Measurements from ENCODE around the gene PLK1.
"Not testable (repeated sequence)": the region's sequence is repeated elsewhere in the genome, so short reads cannot be mapped to it uniquely, and the experiment has no call there.

PLK1 gene

DNA sequence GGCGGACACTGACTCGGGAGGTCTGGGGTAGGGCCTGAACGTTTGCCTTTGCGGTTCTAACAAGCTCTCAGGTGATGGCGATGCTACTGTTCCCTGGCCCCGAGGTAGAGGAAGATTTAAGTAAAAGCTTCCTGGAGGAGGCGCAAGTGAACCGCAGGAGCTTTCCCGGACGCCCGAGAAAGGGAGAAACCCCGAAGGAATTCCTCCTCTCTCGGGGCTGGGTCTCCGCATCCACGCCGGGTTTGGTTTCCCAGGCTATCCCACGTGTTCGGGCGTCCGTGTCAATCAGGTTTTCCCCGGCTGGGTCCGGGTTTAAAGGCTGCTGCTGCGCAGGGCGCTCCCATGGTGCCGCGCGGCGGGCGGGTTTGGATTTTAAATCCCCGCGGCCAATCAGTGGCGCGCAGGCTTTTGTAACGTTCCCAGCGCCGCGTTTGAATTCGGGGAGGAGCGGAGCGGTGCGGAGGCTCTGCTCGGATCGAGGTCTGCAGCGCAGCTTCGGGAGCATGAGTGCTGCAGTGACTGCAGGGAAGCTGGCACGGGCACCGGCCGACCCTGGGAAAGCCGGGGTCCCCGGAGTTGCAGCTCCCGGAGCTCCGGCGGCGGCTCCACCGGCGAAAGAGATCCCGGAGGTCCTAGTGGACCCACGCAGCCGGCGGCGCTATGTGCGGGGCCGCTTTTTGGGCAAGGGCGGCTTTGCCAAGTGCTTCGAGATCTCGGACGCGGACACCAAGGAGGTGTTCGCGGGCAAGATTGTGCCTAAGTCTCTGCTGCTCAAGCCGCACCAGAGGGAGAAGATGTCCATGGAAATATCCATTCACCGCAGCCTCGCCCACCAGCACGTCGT is at the start of gene PLK1:
TSS of gene PLK1 (plus strand) at position 460 of the 844 bp plus-strand sequence. CDS start at position 504, 44 bp downstream.
- Histone ChIP-seq H3K27me3 (ENCODE audit: control insufficient read depth, insufficient read depth, low read length) (no peaks in the 10 kb centered on the region), H3K4me1 (ENCODE audit: control insufficient read depth, insufficient read depth, low read length) (peaks cover 5% of the 10 kb centered on the region), H3K4me3 (ENCODE audit: low read length) (peak within 1 kb of the TSS; percentile 71), H3K9ac (ENCODE audit: low read length) (no peak within 1 kb of the TSS), H3K36me3 (ENCODE audit: control insufficient read depth, insufficient read depth, low read length) (peaks cover 16% of the 10 kb centered on the region), H3K27ac (ENCODE audit: low read depth, low read length) (no peak within 1 kb of the TSS)

DNA sequence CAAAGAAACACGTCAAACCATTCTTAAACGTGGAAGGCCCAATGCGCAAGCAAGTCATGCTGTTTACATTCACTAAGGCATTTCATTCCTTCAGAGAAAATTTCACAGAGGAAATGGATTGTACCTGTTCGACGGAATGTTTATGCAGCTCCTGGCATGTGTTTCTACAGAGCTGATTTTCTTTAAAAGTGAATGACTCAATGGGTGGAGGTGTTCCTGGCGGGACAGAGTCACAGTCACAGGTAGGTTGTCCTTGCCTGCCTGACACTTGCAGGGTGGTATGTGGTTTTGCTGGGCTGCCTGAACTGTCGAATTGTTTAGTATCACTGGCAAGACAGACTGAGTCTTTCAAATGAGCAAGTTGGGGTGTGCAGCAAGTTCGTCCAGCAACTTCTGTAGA is 49.2 kb upstream of the PLK1 start:
- Histone ChIP-seq H3K4me1 (ENCODE audit: control insufficient read depth, insufficient read depth, low read length) (no peaks in the 10 kb centered on the region), H3K4me3 (ENCODE audit: low read length) (no peak overlapping the region), H3K9ac (ENCODE audit: low read length) (no peak overlapping the region), H3K36me3 (ENCODE audit: control insufficient read depth, insufficient read depth, low read length) (peaks cover 15% of the 10 kb centered on the region), H3K27me3 (ENCODE audit: control insufficient read depth, insufficient read depth, low read length) (no peaks in the 10 kb centered on the region), H3K27ac (ENCODE audit: low read depth, low read length) (no peak overlapping the region)

DNA sequence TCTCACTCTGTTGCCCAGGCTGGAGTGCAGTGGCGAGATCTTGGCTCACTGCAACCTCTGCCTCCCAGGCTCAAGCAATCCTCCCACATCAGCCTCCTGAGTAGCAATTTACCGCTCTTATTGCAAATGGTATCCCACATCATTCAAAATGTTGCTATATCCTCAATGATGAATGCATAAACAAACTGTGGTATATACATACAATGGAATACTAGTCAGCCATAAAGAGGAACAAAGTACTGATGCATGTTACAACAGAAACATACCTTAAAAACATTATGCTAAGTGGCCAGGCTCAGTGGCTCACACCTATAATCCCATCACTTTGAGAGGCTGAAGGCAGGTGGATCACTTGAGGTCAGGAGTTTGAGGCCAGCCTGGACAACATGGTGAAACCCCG is 46.8 kb upstream of the PLK1 start:
- H3K27ac ChIP-seq (ENCODE audit: low read depth, low read length); H3K4me3 ChIP-seq (ENCODE audit: low read length); H3K4me1 ChIP-seq (ENCODE audit: control insufficient read depth, insufficient read depth, low read length); H3K9ac ChIP-seq (ENCODE audit: low read length); H3K27me3 ChIP-seq (ENCODE audit: control insufficient read depth, insufficient read depth, low read length); H3K36me3 ChIP-seq (ENCODE audit: control insufficient read depth, insufficient read depth, low read length): not testable (repeated sequence)

DNA sequence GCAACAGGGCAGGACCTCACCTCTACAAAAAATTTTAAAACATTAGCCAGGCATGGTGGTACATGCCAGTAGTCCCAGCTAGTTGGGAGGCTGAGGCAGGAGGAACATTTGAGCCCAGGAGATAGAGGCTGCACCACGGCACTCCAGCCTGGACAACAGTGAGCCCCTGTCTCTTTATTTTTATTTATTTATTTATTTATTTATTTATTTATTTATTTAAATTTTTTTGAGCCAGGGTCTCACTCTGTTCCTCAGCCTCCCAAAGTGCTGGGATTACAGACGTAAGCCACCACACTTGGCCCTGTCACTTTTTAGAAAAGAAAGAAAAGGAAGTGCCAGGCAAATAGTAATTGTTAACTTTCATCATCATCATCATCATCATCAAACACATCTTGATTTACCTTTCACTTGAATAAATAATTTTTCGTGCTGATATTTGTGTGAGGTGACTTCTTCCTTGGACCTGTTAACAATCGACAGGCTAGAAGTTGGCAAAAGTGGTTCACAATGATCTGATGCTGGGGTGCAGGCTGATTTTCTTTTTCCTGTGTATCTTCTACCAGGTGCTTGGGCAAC is 44.1 kb upstream of the PLK1 start:
- H3K4me3 ChIP-seq (ENCODE audit: low read length): no peak overlapping the region
- H3K9ac ChIP-seq (ENCODE audit: low read length): no peak overlapping the region
- H3K36me3 ChIP-seq (ENCODE audit: control insufficient read depth, insufficient read depth, low read length): peaks cover 10% of the 10 kb centered on the region
- H3K27ac ChIP-seq (ENCODE audit: low read depth, low read length): no peak overlapping the region
- H3K4me1 ChIP-seq (ENCODE audit: control insufficient read depth, insufficient read depth, low read length): no peaks in the 10 kb centered on the region
- H3K27me3 ChIP-seq (ENCODE audit: control insufficient read depth, insufficient read depth, low read length): no peaks in the 10 kb centered on the region

DNA sequence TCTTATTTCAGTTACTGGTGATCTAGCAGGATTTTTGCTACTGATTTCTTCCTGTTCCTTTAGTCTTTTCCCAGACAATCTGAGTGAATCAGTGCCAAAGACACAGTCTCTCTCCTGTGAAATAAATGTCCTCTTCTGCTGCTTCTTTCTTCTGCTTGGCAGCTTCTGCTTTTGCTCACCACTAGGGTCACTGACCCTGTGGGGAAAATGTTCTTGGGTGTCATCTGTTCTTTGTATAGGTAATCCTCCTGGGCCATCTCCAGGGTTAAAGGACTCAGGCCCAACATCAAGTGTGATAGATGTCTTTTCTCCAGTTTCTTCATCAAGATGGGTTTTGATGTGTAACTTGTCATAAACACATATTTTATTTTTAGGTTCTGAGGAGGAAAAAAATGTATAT is 42.7 kb upstream of the PLK1 start:
- Histone ChIP-seq H3K36me3 (ENCODE audit: control insufficient read depth, insufficient read depth, low read length) (peaks cover 6% of the 10 kb centered on the region), H3K9ac (ENCODE audit: low read length) (no peak overlapping the region), H3K4me3 (ENCODE audit: low read length) (no peak overlapping the region), H3K27ac (ENCODE audit: low read depth, low read length) (no peak overlapping the region), H3K27me3 (ENCODE audit: control insufficient read depth, insufficient read depth, low read length) (no peaks in the 10 kb centered on the region), H3K4me1 (ENCODE audit: control insufficient read depth, insufficient read depth, low read length) (peaks cover 3% of the 10 kb centered on the region)

DNA sequence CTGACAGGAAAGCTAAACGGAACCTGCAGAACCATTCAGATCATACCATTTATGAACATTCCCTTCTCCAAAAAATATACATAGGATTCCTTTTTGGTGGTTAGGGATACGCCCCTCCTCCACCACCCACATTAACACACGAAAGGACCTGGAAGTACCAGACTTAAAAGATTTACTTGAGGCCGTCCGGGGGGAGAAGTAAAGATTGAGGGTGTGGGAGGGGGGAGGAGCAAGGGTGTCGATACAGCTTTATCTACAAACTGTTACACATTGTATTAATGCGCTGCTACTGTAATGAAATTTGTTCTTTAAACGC is 38.1 kb upstream of the PLK1 start:
- peak overlapping the region; percentile 62 for H3K27ac ChIP-seq (ENCODE audit: low read depth, low read length)
- H3K4me1 ChIP-seq (ENCODE audit: control insufficient read depth, insufficient read depth, low read length): peaks cover 3% of the 10 kb centered on the region
- H3K36me3 ChIP-seq (ENCODE audit: control insufficient read depth, insufficient read depth, low read length): peaks cover 2% of the 10 kb centered on the region
- no peaks in the 10 kb centered on the region for H3K27me3 ChIP-seq (ENCODE audit: control insufficient read depth, insufficient read depth, low read length)
- H3K9ac ChIP-seq (ENCODE audit: low read length): peak overlapping the region; percentile 36
- H3K4me3 ChIP-seq (ENCODE audit: low read length): peak overlapping the region; percentile 98

DNA sequence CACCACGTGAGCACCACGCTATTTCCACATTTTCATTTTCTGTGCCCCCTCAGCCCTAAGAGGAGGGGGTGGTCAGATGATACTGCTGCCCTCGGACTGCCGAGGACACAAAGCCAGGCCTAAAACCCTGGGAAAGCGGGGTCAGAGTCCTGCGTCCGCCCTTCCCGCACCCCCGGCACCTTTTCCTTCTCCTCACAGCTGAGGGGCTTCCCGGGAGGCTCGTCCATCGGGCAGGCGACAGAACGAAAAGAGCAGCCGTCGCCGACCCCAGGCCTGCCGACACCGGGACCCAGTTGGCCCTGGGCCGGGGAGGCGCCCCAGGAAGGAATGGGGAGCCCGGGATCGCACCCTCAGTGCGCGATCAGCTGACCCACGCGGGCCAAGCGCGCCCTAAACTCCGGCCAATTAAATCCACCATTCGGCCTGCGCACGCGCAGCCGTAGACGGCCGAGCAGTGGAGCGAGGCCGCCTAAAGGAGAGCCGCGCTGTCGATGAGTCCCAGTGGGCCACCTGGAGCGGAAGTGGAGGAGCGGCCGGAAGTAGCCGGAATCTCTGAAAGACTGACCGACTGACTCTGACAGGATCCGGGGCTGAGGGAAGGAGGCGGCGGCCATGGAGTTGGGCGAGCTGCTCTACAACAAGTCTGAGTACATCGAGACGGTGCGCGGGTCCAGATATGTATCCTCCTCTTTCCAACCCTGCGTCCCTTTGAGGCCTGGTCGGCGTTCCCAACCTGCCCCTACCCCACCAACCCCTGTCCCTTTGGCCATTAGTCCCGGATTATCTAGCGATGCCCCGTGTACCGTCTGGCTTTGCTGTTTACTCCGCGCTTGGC is 37.5 kb upstream of the PLK1 start, which contains the start of the genes DCTN5 and PALB2:
TSS of gene DCTN5 (plus strand) at position 536 of the 835 bp plus-strand sequence. CDS start at position 613, 77 bp downstream.
TSS of gene PALB2 (minus strand) at position 380 of the 835 bp plus-strand sequence. CDS start at position 227, 153 bp downstream.
- peak within 1 kb of the TSS; percentile 91 for H3K27ac ChIP-seq (ENCODE audit: low read depth, low read length)
- H3K4me1 ChIP-seq (ENCODE audit: control insufficient read depth, insufficient read depth, low read length): peaks cover 3% of the 10 kb centered on the region
- H3K4me3 ChIP-seq (ENCODE audit: low read length): peak within 1 kb of the TSS; percentile 98
- peak within 1 kb of the TSS; percentile 76 for H3K9ac ChIP-seq (ENCODE audit: low read length)
- H3K36me3 ChIP-seq (ENCODE audit: control insufficient read depth, insufficient read depth, low read length): peaks cover 2% of the 10 kb centered on the region
- no peaks in the 10 kb centered on the region for H3K27me3 ChIP-seq (ENCODE audit: control insufficient read depth, insufficient read depth, low read length)

DNA sequence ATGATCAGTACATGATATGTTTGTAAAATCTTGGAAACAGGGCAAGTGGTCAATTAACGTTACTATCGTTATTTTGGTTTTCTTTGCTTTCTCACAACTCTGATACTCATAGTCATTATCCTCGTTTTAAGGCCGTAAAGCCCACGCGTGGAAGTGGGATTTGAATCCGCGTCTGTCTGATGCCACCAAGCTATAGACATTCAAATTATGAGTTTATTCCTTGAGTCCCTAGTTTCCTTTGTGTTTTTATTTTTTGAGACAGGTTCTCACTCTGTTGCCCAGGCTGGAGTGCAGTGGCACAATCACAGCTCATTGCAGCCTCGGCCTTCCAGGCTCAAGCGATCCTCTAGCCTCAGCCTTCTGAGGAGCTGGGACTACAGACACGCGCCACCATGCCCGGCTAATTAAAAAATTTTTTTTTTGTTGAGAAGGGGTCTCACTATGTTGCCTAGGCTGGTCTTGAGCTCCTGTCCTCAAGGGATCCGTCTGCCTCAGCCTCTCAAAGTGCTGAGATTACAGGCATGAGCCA is 36.4 kb upstream of the PLK1 start:
- Histone ChIP-seq H3K36me3 (ENCODE audit: control insufficient read depth, insufficient read depth, low read length) (peaks cover 2% of the 10 kb centered on the region), H3K4me3 (ENCODE audit: low read length) (peak overlapping the region; percentile 98), H3K27me3 (ENCODE audit: control insufficient read depth, insufficient read depth, low read length) (no peaks in the 10 kb centered on the region), H3K27ac (ENCODE audit: low read depth, low read length) (no peak overlapping the region), H3K4me1 (ENCODE audit: control insufficient read depth, insufficient read depth, low read length) (peaks cover 3% of the 10 kb centered on the region), H3K9ac (ENCODE audit: low read length) (no peak overlapping the region)

DNA sequence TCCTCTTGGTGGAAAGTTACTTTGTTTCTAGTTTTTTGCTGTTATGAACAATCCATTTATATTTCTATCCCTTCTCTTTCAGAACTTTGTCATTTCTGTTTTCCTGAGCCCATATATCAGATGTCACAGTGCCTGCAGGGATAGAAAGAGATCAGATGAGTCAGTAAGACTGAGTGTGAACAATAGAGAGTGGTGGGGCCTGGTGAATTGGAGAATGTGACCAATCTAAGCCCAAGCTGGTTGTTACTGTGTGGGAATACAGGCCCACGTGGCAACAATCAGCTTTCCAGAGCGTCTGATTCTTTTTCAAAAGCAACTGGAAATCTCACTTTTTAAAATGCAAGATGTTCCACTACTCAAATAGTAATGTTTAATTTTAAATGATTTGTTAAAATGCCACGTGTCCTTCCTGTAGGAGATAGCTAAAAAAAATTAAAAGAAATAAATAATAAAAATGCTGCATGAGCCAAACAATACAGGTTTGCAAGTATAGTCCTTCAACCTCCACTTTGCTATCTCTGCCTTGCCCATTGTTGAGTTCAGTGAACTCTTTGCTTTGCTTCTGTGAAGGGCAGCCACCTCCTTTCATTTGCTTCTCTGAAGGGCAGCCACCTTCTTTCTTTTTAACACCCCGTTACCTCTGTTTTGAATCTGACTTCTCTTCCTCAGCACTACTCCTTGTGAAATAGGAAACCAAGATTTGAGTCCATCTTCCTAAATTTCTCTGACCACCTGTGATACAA is 27.8 kb upstream of the PLK1 start:
- Histone ChIP-seq H3K4me3 (ENCODE audit: low read length) (no peak overlapping the region), H3K4me1 (ENCODE audit: control insufficient read depth, insufficient read depth, low read length) (no peaks in the 10 kb centered on the region), H3K36me3 (ENCODE audit: control insufficient read depth, insufficient read depth, low read length) (peaks cover 3% of the 10 kb centered on the region), H3K27me3 (ENCODE audit: control insufficient read depth, insufficient read depth, low read length) (no peaks in the 10 kb centered on the region), H3K27ac (ENCODE audit: low read depth, low read length) (no peak overlapping the region), H3K9ac (ENCODE audit: low read length) (no peak overlapping the region)

DNA sequence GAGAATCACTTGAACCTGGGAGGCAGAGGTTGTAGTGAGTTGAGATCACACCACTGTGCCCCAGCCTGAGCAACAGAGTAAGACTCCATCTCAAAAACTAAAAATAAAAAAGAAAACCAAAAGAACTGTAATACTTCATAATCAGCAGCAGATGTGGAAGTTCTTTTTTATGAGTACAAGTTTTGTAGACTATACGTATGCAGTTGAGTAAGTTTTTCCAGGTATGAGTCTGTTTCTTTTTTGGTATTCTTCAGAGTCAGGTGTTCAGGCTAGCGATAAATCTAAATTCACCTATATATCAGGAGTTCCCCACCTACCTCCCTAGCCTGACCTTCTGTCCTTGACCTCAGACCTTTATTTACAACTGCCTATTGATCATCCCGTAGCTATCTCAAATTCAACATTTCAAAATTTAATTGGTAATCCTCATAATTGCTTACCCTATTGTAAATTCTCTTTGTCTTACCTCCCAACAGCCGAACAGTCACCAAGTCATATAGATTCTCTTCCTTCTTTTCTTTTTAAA is 26.7 kb upstream of the PLK1 start:
- H3K27me3 ChIP-seq (ENCODE audit: control insufficient read depth, insufficient read depth, low read length): no peaks in the 10 kb centered on the region
- no peak overlapping the region for H3K9ac ChIP-seq (ENCODE audit: low read length)
- no peaks in the 10 kb centered on the region for H3K4me1 ChIP-seq (ENCODE audit: control insufficient read depth, insufficient read depth, low read length)
- H3K4me3 ChIP-seq (ENCODE audit: low read length): no peak overlapping the region
- peaks cover 3% of the 10 kb centered on the region for H3K36me3 ChIP-seq (ENCODE audit: control insufficient read depth, insufficient read depth, low read length)
- H3K27ac ChIP-seq (ENCODE audit: low read depth, low read length): no peak overlapping the region

DNA sequence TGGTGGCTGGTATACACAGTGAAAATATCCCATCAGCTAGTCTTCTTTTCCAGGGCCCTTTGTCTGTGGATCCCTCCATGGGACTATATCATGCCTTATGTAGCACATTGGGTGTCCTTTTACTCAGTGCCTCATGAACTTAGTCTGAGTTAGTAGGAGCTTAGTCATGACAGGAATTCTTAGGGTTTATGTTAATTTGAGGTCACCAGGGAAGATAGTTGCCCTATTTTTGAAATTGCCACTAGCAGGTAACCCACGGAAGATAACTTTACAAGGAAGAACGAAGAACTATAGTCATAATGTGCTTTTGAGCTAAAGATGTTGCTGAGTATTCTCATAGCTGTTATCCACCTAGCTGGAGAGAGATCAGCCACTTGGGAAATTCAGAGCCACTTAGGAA is 14.8 kb upstream of the PLK1 start:
- Histone ChIP-seq H3K4me3 (ENCODE audit: low read length) (no peak overlapping the region), H3K4me1 (ENCODE audit: control insufficient read depth, insufficient read depth, low read length) (no peaks in the 10 kb centered on the region), H3K27ac (ENCODE audit: low read depth, low read length) (no peak overlapping the region), H3K36me3 (ENCODE audit: control insufficient read depth, insufficient read depth, low read length) (peaks cover 37% of the 10 kb centered on the region), H3K9ac (ENCODE audit: low read length) (no peak overlapping the region), H3K27me3 (ENCODE audit: control insufficient read depth, insufficient read depth, low read length) (no peaks in the 10 kb centered on the region)
